ENCODE results near the gene DDR2. TPM values are rescaled to one million over a fixed set of nuclear protein-coding genes. Genes with fewer than 3 reads are reported as not detected.

DDR2 gene
- total RNA-seq, 4 donors from 2014 or later, result 15.1 to 36.9 (median 20.0) TPM

GRCh38 chr1:162756523-162756922, 124.3 kb downstream of the DDR2 start:
- WGBS, 2 donors, result 67 to 79% methylated on average over 5 of the region's 5 CpGs
- DNase-seq (ENCODE audit: low spot score in 2 of 2), result no peak
- TF ChIP-seq CTCF (IDR thresholded peaks at IDR 0.05) (no peak), POLR2A (IDR thresholded peaks at IDR 0.05) (no peak)
- H3K4me3 ChIP-seq (ENCODE audit: low read depth, poor library complexity, severe bottlenecking), result no peak overlapping the region
- intact Hi-C loops (cut with DNase I; ENCODE audit: low total_unique reads), result no loop called here

- intact Hi-C loops (cut with DNase I; ENCODE audit: low total_unique reads), result no loop called here
- WGBS, 2 donors, result 48 to 53% methylated on average over 1 of the region's 1 CpG
- no peak overlapping the region for H3K4me3 ChIP-seq (ENCODE audit: low read depth, poor library complexity, severe bottlenecking)
- DNase-seq (ENCODE audit: low spot score in 2 of 2), result no peak
- TF ChIP-seq POLR2A (IDR thresholded peaks at IDR 0.05), result no peak
- no peak for TF ChIP-seq CTCF (IDR thresholded peaks at IDR 0.05)
Measured at GRCh38 chr1:162757476-162757875, 125.2 kb downstream of the DDR2 start.

GRCh38 chr1:162765788-162766187, 133.5 kb downstream of the DDR2 start:
- no peak for TF ChIP-seq POLR2A (IDR thresholded peaks at IDR 0.05)
- TF ChIP-seq CTCF (IDR thresholded peaks at IDR 0.05), result no peak
- intact Hi-C loops (cut with DNase I; ENCODE audit: low total_unique reads), result no loop called here
- H3K4me3 ChIP-seq (ENCODE audit: low read depth, poor library complexity, severe bottlenecking), result no peak overlapping the region
- DNase-seq (ENCODE audit: low spot score in 2 of 2), result no peak
- 70 to 76% methylated on average over 1 of the region's 1 CpG for WGBS, 2 donors

- WGBS, 2 donors, result 77 to 84% methylated on average over 4 of the region's 4 CpGs
- H3K4me3 ChIP-seq (ENCODE audit: low read depth, poor library complexity, severe bottlenecking), result no peak overlapping the region
- no peak for TF ChIP-seq CTCF (IDR thresholded peaks at IDR 0.05)
- no peak for TF ChIP-seq POLR2A (IDR thresholded peaks at IDR 0.05)
- DNase-seq (ENCODE audit: low spot score in 2 of 2), result peak in 1 of 2 donors; percentile 46
- intact Hi-C loops (cut with DNase I; ENCODE audit: low total_unique reads), result no loop called here
Measured at GRCh38 chr1:162772571-162773154, 140.4 kb downstream of the DDR2 start.

DNA sequence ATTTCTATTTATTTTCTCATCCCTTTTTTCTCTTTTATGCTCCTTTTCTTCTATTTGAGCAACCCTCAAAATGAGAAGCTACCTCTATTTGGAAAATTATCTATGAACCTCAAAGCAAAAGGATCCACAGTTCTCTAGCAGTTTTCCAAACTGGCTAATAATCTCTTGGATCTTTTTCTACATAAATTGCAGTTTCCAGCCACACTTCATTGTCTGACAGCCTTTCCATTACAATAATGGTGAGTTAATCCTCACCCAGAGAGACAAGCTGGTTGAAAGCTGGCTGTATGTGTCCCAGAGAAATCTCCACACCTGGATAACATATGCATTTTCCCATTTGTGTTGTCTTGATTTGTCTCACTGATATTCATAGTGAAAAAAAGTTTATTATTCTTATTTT, 141.7 kb downstream of the DDR2 start:
- intact Hi-C loops (cut with DNase I; ENCODE audit: low total_unique reads), result no loop called here
- DNase-seq (ENCODE audit: low spot score in 2 of 2), result no peak
- no peak overlapping the region for H3K4me3 ChIP-seq (ENCODE audit: low read depth, poor library complexity, severe bottlenecking)
- TF ChIP-seq CTCF (IDR thresholded peaks at IDR 0.05) (no peak), POLR2A (IDR thresholded peaks at IDR 0.05) (no peak)

- intact Hi-C loops (cut with DNase I; ENCODE audit: low total_unique reads), result no loop called here
- H3K4me3 ChIP-seq (ENCODE audit: low read depth, poor library complexity, severe bottlenecking), result no peak overlapping the region
- TF ChIP-seq POLR2A (IDR thresholded peaks at IDR 0.05), result no peak
- TF ChIP-seq CTCF (IDR thresholded peaks at IDR 0.05), result no peak
- 92 to 95% methylated on average over 1 of the region's 1 CpG for WGBS, 2 donors
- no peak for DNase-seq (ENCODE audit: low spot score in 2 of 2)
Measured at GRCh38 chr1:162779043-162779442, 146.8 kb downstream of the DDR2 start.

All from lower leg skin (tissue), 4 donors.